Measurements from ENCODE around the gene SHISA6. TPM values are rescaled to one million over a fixed set of nuclear protein-coding genes. Genes with fewer than 3 reads are reported as not detected.

Gene SHISA6
- total RNA-seq, 1 donor from 2014 or later, result not detected

DNA sequence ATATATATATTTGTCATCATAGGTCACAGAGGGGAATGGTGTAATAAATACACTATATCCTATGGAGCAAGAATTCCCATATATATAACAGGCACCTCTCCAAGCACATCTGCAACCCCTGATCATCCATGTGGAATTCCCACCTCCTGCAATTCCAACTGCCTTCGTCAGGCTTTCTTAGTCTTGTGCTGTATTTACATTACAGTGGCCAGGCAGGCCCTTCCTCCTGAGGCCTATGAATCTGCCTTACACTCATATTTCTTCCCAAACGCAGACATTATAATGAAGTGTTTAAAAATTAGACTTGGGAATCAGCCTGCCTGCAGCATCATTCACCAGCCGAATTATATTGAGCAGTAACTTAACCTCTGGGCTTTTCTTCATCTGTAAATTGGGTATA is 338.0 kb downstream of the SHISA6 start:
- intact Hi-C loops (cut with micrococcal nuclease), result no loop called here
- no peaks in the 10 kb centered on the region for H3K4me1 Mint-ChIP-seq (ENCODE audit: low read depth)
- H3K4me3 Mint-ChIP-seq, result no peak overlapping the region
- no peaks in the 10 kb centered on the region for H3K27me3 Mint-ChIP-seq (ENCODE audit: insufficient read depth)
- H3K27ac Mint-ChIP-seq, result no peak overlapping the region
- no peaks in the 10 kb centered on the region for H3K36me3 Mint-ChIP-seq (ENCODE audit: low read depth)
- H3K9me3 Mint-ChIP-seq, result peaks cover 12% of the 10 kb centered on the region
- DNase-seq (ENCODE audit: low spot score), result no peak

DNA sequence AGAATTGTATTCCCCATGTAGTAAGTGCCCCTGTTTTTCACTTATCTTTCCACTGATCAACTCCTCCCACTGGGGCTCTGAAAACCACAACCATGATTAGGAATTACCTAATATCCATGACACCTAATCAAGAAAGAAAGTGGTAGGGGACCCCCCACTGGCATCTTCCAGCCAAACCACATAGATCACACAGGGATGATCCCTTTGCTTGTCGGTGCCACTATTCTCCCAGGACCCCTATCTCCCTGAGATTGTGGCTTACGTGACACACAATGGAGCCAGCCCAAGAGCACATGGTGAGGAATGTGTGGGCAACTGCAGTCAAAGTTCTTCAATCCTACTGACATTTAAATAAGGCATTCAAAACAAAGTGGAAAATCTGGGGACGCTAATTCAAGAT is 339.7 kb downstream of the SHISA6 start:
- intact Hi-C loops (cut with micrococcal nuclease), result no loop called here
- H3K4me3 Mint-ChIP-seq, result no peak overlapping the region
- H3K36me3 Mint-ChIP-seq (ENCODE audit: low read depth), result no peaks in the 10 kb centered on the region
- peaks cover 18% of the 10 kb centered on the region for H3K9me3 Mint-ChIP-seq
- no peaks in the 10 kb centered on the region for H3K27me3 Mint-ChIP-seq (ENCODE audit: insufficient read depth)
- H3K4me1 Mint-ChIP-seq (ENCODE audit: low read depth), result no peaks in the 10 kb centered on the region
- DNase-seq (ENCODE audit: low spot score), result no peak
- no peak overlapping the region for H3K27ac Mint-ChIP-seq

DNA sequence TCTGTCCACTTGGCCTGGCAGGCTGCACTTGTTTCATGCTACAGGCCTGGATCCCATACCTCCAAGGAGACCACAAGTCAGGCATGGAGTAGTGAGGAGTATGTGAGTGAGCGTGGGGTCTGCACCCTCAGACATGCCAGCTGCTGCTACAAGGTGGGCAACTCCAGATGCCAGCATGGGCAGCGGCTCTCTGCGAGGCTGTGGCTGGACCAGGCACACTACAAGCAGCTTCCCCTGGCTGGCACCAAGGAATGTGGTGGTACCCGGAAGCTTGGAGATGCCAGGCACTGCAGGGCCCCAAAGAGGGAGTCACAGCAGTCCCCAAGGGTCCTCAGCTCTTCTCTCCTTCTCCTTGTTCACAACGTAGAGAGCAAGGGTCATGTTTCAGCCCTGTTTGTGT is 341.2 kb downstream of the SHISA6 start:
- Mint-ChIP-seq H3K36me3 (ENCODE audit: low read depth) (no peaks in the 10 kb centered on the region), H3K9me3 (peaks cover 18% of the 10 kb centered on the region), H3K4me3 (no peak overlapping the region), H3K4me1 (ENCODE audit: low read depth) (no peaks in the 10 kb centered on the region), H3K27me3 (ENCODE audit: insufficient read depth) (no peaks in the 10 kb centered on the region), H3K27ac (no peak overlapping the region)
- intact Hi-C loops (cut with micrococcal nuclease), result no loop called here
- no peak for DNase-seq (ENCODE audit: low spot score)

DNA sequence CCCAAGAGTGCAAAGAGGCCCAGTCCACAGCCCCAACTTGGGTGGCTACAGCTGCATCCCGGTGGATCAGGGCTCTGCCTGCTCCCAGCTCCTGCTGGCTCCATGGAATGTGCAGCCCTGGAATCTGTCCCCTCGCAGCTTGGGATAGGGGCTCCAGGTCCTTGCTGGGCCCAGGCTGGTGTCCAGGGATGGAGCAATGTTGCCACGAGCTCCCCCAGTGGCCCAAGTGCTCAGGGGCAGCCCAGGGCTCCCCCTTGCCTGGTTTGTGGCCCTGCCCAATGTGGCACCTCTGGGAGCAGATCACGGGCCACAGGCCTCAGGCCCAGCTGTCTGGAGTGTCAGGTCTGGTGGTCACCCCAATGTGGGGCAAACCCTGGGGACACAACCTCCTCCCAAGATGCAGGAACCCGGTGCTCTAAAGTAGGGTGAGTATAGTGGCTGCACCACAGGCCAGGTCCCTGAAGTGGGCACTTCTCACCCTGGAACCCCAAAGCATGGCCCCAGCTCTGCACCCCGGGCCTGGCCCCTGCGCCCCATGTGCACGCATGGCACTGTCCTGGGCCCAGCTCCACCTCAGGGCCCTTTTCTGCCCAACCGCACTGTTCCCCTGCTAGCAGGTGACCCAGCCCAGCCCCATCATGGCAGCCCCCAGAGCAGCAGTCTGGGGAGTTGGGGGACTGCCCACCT is 342.4 kb downstream of the SHISA6 start:
- no peak overlapping the region for H3K4me3 Mint-ChIP-seq
- H3K4me1 Mint-ChIP-seq (ENCODE audit: low read depth), result no peaks in the 10 kb centered on the region
- H3K9me3 Mint-ChIP-seq, result peaks cover 18% of the 10 kb centered on the region
- intact Hi-C loops (cut with micrococcal nuclease), result no loop called here
- H3K27ac Mint-ChIP-seq, result no peak overlapping the region
- no peaks in the 10 kb centered on the region for H3K36me3 Mint-ChIP-seq (ENCODE audit: low read depth)
- DNase-seq (ENCODE audit: low spot score), result no peak
- no peaks in the 10 kb centered on the region for H3K27me3 Mint-ChIP-seq (ENCODE audit: insufficient read depth)

GRCh38 chr17:11589716-11590115 is 348.7 kb downstream of the SHISA6 start:
- peaks cover 9% of the 10 kb centered on the region for H3K9me3 Mint-ChIP-seq
- DNase-seq (ENCODE audit: low spot score), result no peak
- H3K36me3 Mint-ChIP-seq (ENCODE audit: low read depth), result no peaks in the 10 kb centered on the region
- H3K27ac Mint-ChIP-seq, result no peak overlapping the region
- H3K4me3 Mint-ChIP-seq, result no peak overlapping the region
- no peaks in the 10 kb centered on the region for H3K4me1 Mint-ChIP-seq (ENCODE audit: low read depth)
- intact Hi-C loops (cut with micrococcal nuclease), result no loop called here
- no peaks in the 10 kb centered on the region for H3K27me3 Mint-ChIP-seq (ENCODE audit: insufficient read depth)

- Mint-ChIP-seq H3K4me1 (ENCODE audit: low read depth) (no peaks in the 10 kb centered on the region), H3K4me3 (no peak within 1 kb of the TSS), H3K27me3 (ENCODE audit: insufficient read depth) (peaks cover 5% of the 10 kb centered on the region), H3K9me3 (peaks cover 7% of the 10 kb centered on the region), H3K27ac (no peak within 1 kb of the TSS), H3K36me3 (ENCODE audit: low read depth) (no peaks in the 10 kb centered on the region)
- intact Hi-C loops (cut with micrococcal nuclease), result no loop called here
- DNase-seq (ENCODE audit: low spot score), result no peak
These were observed 357.5 kb downstream of the SHISA6 start, which contains the start of gene DNAH9 for GRCh38 chr17:11598274-11599221. Gene DNAH9, plus strand, starts transcription at chr17:11598470. Its CDS starts 29 bp downstream, at chr17:11598499.

- Mint-ChIP-seq H3K36me3 (ENCODE audit: low read depth) (no peaks in the 10 kb centered on the region), H3K27ac (no peak overlapping the region)
These were observed 360.6 kb downstream of the SHISA6 start for GRCh38 chr17:11601661-11602060.

GRCh38 chr17:11608396-11608795 is 367.4 kb downstream of the SHISA6 start:
- intact Hi-C loops (cut with micrococcal nuclease), result no loop called here

More at GRCh38 chr17:11601661-11602060, 360.6 kb downstream of the SHISA6 start:
- H3K9me3 Mint-ChIP-seq, result peaks cover 3% of the 10 kb centered on the region
- intact Hi-C loops (cut with micrococcal nuclease), result no loop called here
- H3K4me3 Mint-ChIP-seq, result no peak overlapping the region
- peaks cover 5% of the 10 kb centered on the region for H3K27me3 Mint-ChIP-seq (ENCODE audit: insufficient read depth)
- DNase-seq (ENCODE audit: low spot score), result no peak
- H3K4me1 Mint-ChIP-seq (ENCODE audit: low read depth), result no peaks in the 10 kb centered on the region

GRCh38 chr17:11610999-11611566 is 370.1 kb downstream of the SHISA6 start:
- Mint-ChIP-seq H3K4me3 (no peak overlapping the region), H3K9me3 (peaks cover 6% of the 10 kb centered on the region), H3K27ac (no peak overlapping the region), H3K27me3 (ENCODE audit: insufficient read depth) (no peaks in the 10 kb centered on the region), H3K36me3 (ENCODE audit: low read depth) (no peaks in the 10 kb centered on the region), H3K4me1 (ENCODE audit: low read depth) (no peaks in the 10 kb centered on the region)
- DNase-seq (ENCODE audit: low spot score), result no peak
- intact Hi-C loops (cut with micrococcal nuclease), result no loop called here

More at GRCh38 chr17:11608396-11608795, 367.4 kb downstream of the SHISA6 start:
- peaks cover 3% of the 10 kb centered on the region for H3K9me3 Mint-ChIP-seq
- no peaks in the 10 kb centered on the region for H3K36me3 Mint-ChIP-seq (ENCODE audit: low read depth)
- no peak overlapping the region for H3K27ac Mint-ChIP-seq
- H3K27me3 Mint-ChIP-seq (ENCODE audit: insufficient read depth), result no peaks in the 10 kb centered on the region
- H3K4me1 Mint-ChIP-seq (ENCODE audit: low read depth), result no peaks in the 10 kb centered on the region
- DNase-seq (ENCODE audit: low spot score), result no peak
- no peak overlapping the region for H3K4me3 Mint-ChIP-seq

- Mint-ChIP-seq H3K27me3 (ENCODE audit: insufficient read depth) (no peaks in the 10 kb centered on the region), H3K27ac (no peak overlapping the region), H3K36me3 (ENCODE audit: low read depth) (no peaks in the 10 kb centered on the region), H3K4me3 (no peak overlapping the region), H3K9me3 (peaks cover 9% of the 10 kb centered on the region), H3K4me1 (ENCODE audit: low read depth) (no peaks in the 10 kb centered on the region)
- no peak for DNase-seq (ENCODE audit: low spot score)
- intact Hi-C loops (cut with micrococcal nuclease), result no loop called here
These were observed 371.9 kb downstream of the SHISA6 start for GRCh38 chr17:11612956-11613355.

All from activated T-helper 1 cell treated with anti-CD3 and anti-CD28 coated beads, Interleukin-12 subunit alpha, Interleukin-12 subunit beta, Interleukin-2, Interleukin-4 antibody, amounts not matched to agents 30 ng/mL and 10 ng/mL and 1 ng/mL, durations not matched to agents 14 hours and 24 hours and 36 hours (primary cell).